GM18909 (cell line): ENCODE measurements around the gene NR2F1.

Experiments
- ATAC-seq: cut with Tn5 transposase; IDR thresholded peaks from one replicate; pipeline ENCODE4 v1.9.1; 2021; ENCODE audit warnings: mild to moderate bottlenecking; ENCODE audit not compliant: unreplicated experiment, poor library complexity

NR2F1 gene

GRCh38 chr5:93603078-93603792, 20.2 kb downstream of the NR2F1 start:
- ATAC-seq: no peak

GRCh38 chr5:93603793-93604643, 21.0 kb downstream of the NR2F1 start:
- no peak for ATAC-seq

DNA sequence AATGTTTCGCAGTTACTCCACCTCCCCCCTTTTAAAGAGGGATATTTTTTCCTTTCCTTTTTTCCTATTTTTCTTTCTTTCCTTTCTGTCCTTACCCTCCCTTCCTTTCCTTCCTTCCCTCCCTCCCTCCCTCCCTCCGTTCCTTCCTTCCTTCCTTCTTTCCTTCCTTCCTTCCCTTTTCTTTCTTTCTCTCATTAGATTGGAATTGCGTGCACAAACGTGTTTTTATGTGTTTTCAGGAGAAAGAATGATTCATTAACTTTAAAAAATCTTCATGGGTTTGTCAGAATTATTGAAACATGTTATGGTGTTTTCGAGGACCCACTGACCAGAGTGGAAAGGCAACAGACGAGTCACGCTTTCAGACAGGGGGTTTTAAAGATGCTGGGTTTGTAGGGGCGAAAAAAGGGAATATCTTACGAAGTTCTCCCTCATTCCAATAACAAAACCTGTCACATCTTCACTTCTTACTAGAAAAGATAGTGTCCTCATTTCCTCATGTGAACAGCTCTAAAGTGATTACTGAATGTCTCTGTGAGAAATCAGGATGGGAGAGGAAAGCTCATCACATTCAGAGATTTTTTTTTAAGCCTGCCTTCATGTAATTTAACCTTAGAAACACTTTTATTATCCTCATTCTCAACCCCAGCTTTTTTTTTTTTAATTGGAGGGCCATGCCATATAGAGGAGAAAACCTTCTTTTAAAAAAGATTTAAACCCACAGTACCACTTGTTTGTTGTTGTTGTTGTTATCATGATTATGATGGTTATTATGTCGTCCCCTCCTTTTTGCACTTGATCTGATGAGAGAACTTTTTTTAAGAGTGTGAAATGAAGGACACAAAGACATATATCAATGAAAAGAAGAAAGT, 21.9 kb downstream of the NR2F1 start:
- no peak for ATAC-seq

DNA sequence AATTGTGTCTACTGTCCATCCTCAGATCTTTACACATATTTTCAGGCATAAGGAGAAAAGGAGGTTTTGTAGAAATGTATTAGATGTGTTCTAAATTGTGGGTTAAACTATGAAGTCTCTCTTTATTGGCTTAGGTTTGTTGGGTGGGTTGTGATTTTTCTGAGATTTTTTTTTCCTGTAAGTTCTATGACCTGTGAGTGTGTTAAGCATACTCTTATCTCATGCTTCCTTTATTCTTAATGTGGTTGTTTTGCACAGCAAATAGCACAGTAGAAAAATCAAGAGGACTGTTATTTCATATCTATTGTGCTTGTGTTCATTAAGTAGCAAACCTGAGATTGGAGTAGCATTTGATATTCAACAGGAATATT, 23.3 kb downstream of the NR2F1 start:
- ATAC-seq: no peak

DNA sequence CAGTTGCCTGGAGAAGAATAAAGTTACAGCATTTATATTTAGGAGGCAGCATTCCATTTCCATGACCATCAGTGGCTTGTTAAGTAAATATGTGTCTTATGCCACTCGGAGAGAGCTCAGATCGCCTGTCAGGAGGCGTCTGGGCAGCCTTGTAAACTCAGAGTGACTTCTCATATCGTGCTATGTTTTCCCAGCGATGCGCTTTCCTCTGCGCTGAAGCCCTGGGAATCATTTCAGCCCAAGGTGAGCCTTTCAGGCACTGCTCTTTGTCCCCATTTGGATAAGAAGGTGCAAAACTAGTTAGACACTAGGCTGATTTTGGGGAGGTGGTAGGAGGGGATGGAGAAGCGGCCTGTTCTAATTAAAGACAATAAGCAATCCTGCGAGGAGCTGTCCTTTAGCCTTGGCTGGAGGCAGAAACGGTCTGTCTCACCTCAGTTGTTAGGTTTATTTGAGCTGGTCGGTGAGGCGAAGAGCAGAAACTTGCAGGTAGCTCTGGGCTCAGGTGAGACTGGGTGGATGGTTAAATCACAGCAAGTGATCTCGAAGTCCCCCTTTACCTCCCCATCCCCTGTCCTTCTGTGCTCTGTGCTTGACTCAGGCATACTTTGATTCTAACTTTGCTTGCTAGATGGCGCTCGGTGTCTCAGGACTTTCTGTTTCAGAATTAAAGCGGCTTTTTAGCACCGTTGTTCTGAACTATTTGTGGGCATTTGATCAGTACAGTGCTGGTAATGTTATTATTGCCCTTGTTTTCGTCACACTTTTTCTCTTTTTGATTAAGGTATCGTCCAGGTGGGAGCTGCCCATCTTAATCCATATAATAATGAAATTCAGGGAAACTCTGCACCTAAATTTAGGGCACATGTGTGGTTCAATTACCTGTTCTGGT, 24.6 kb downstream of the NR2F1 start:
- ATAC-seq: peak; percentile 87

- no peak for ATAC-seq
These were observed 25.8 kb downstream of the NR2F1 start for GRCh38 chr5:93608855-93609254.

DNA sequence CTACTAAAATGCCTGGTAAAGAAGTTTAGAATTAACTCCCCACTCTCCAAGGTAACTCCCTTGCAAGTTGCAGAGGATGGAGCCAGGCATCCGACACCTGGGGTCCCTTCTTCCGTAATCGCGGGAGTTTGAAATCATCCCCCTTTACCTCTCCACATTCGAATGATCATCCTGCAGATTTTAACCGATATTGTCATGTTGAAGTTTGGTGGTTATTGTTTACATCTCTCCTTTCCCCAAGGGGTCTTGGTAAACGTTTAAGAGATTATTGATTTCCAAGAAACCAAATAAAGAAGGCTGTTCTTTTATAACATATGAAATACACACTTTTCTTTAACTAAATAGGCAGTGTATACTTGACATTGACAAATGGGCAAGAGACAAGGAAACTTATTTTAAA, 26.7 kb downstream of the NR2F1 start:
- ATAC-seq: no peak

DNA sequence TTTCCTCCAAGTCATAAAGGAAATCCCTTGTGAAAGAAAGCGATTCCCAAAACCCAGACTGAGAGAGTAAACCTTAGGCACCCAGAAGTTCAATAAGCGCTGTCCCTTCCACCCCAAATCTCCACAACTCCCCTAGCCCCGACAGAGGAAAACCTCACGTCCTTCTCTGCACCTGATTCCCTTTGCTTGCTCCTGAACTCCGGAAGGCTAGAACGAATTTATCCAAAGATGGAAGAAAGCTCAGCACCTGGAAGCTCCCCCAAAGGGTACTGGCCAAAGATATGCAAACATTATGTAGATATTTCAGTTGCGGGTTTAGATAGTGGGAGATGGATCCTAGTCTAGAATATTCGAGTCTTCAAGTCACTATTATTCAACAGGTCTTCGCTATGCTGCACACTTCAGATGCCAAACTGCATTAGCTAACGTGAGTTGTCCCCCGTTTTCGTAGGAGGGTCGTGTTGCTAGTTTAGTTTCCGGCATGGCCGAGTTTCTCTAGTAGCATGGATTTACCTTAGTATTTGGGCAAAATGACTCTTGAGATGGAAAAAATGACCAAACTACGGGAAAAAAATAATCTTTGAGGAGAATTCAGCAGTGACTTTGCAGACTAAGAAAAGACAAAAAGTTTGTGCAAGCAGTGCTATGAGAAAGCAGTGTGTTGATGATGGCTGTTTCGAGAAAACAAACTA, 27.7 kb downstream of the NR2F1 start:
- no peak for ATAC-seq

GRCh38 chr5:93611273-93611975, 28.4 kb downstream of the NR2F1 start:
- ATAC-seq: no peak

GRCh38 chr5:93611976-93612854, 29.2 kb downstream of the NR2F1 start:
- ATAC-seq: no peak

DNA sequence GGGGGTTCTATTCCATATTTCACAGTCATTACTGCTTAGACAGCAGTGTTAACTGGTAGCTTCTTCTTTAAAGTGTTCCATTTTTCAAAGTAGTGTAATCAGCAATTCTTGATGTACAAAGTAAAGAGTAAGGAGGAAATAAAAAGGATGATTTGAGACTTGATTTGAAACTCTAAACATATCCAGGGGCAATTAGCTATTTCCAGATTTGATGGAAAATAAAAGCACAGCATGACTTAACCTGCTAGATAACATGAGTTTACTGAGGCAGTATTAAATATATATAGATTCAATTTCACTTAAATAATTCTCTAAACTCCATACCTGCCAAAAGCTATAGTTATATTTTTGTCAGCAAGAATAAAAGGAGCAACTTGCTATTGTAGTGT, 29.8 kb downstream of the NR2F1 start:
- ATAC-seq: no peak

- ATAC-seq: no peak
These were observed 33.6 kb downstream of the NR2F1 start for GRCh38 chr5:93616538-93617174.

GRCh38 chr5:93620487-93621326, 37.7 kb downstream of the NR2F1 start:
- ATAC-seq: peak; percentile 99

- ATAC-seq: no peak
These were observed 38.3 kb downstream of the NR2F1 start for GRCh38 chr5:93621327-93621798.

- no peak for ATAC-seq
These were observed 39.3 kb downstream of the NR2F1 start for GRCh38 chr5:93622240-93622885.

- ATAC-seq: no peak
These were observed 40.1 kb downstream of the NR2F1 start for GRCh38 chr5:93623153-93623552.
